Fibroblast of mammary gland (primary cell): Measurements from ENCODE around the gene KCNAB1.
A peak's percentile ranks its signal among the peaks of the same experiment; 100 is the strongest.

Source experiments
- DNase-seq: peaks from one replicate; pipeline ENCODE4 v3.0.0-alpha.2; 2010; ENCODE audit warnings: low read depth
- H3K4me3 ChIP-seq: 2 replicates; pipeline ENCODE4 v1.5.1; 2011; ENCODE audit warnings: low read depth, mild to moderate bottlenecking, low read length, moderate library complexity; ENCODE audit not compliant: control insufficient read depth
- TF ChIP-seq, protein P1 (sequence below): conservative IDR thresholded peaks from 2 replicates; pipeline ENCODE4 v1.5.1; 2011; ENCODE audit warnings: low read depth, low read length, inconsistent platforms; ENCODE audit not compliant: control insufficient read depth, insufficient read depth

The KCNAB1 gene

DNA sequence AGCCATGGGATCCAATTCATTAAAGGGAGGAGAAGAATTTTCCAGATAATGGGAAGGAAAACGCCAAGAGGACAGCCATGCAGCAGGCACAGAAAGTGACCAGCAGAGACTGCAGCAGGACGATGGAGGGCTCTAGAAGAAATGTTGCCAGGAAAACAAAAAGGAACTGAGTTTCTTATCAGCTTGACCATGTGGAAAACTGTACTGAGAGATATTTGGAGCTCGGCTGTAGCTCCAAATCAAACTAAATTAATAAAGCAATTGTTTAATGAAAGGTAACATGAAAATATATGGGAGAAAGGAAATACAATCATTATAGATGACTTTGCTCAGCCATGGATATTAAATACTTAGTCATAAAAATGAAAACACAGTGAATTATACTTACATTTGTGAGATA is 370.8 kb downstream of the KCNAB1 start:
- DNase-seq = no peak
- H3K4me3 ChIP-seq = no peak overlapping the region
- TF ChIP-seq, protein P1, sequence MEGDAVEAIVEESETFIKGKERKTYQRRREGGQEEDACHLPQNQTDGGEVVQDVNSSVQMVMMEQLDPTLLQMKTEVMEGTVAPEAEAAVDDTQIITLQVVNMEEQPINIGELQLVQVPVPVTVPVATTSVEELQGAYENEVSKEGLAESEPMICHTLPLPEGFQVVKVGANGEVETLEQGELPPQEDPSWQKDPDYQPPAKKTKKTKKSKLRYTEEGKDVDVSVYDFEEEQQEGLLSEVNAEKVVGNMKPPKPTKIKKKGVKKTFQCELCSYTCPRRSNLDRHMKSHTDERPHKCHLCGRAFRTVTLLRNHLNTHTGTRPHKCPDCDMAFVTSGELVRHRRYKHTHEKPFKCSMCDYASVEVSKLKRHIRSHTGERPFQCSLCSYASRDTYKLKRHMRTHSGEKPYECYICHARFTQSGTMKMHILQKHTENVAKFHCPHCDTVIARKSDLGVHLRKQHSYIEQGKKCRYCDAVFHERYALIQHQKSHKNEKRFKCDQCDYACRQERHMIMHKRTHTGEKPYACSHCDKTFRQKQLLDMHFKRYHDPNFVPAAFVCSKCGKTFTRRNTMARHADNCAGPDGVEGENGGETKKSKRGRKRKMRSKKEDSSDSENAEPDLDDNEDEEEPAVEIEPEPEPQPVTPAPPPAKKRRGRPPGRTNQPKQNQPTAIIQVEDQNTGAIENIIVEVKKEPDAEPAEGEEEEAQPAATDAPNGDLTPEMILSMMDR = no peak

DNA sequence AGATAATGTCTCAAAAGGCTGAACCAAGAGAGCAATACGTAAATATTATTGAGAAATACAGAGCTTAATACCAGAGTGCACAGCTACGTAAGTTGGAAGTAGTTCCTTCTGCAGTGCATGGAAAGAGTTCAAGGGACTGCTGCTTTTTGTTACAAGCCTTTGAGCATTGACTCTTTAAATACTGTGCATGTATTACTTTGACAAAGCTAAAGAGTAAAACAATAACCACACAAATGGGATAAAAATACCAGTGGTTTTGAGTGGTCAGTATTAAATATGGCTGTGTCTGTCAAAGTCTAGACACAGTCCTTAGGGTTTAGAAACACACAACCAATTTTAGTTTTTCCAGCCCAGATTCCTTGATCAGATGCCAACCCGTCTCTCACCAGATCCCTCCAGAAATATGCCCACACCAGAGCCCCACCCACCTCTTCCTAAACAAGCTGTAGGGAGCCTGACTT is 372.5 kb downstream of the KCNAB1 start:
- peak; percentile 29 for DNase-seq
- no peak overlapping the region for H3K4me3 ChIP-seq
- TF ChIP-seq, protein P1 = no peak

DNA sequence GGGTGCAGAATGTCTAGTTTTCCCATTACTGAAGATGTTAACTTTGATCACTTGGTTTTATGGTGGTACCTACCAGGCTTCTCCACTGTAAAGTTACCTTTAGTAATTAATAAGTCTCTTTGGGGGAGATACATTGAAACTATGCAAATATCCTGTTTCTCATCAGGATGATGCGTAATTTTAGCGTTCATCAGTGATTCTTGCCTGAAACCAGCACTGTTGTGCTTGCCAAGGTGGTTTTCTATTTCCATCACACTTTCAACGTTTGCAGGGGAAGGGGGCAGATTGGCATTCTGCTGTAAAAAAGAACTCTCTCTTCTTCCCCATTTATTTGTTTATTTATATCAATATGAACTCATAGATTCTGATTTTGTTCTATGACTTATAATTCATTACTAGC is 373.5 kb downstream of the KCNAB1 start:
- H3K4me3 ChIP-seq = no peak overlapping the region
- TF ChIP-seq, protein P1 = no peak
- no peak for DNase-seq

DNA sequence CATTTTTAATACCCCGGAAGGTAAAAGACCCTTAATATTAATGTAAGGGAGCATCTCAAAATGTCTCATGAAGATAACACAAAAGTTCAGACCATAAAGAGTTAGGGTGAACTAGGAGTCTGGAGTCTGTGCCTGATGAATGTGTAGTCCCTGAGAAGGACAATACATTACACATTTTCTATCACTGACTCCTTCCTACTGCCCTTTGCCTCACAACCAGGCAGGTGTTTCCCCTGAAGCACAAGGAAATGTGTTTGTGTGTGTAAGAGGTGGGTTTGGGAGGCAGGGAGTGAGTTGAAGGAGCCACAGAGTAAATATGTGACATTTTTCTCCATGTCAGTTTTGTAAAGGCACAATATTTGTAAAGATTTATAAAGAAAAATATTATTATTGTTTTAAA is 375.4 kb downstream of the KCNAB1 start:
- TF ChIP-seq, protein P1 = no peak
- no peak for DNase-seq
- no peak overlapping the region for H3K4me3 ChIP-seq

GRCh38 chr3:156497326-156497725 is 376.9 kb downstream of the KCNAB1 start:
- TF ChIP-seq, protein P1 = no peak

GRCh38 chr3:156498307-156498706 is 377.9 kb downstream of the KCNAB1 start:
- H3K4me3 ChIP-seq = no peak overlapping the region
- no peak for DNase-seq
- TF ChIP-seq, protein P1 = no peak

More at GRCh38 chr3:156497326-156497725, 376.9 kb downstream of the KCNAB1 start:
- DNase-seq = peak; percentile 40
- H3K4me3 ChIP-seq = no peak overlapping the region

- DNase-seq = peak; percentile 52
- TF ChIP-seq, protein P1 = no peak
These were observed 386.9 kb downstream of the KCNAB1 start for GRCh38 chr3:156507285-156507684.

More at GRCh38 chr3:156507285-156507684, 386.9 kb downstream of the KCNAB1 start:
- no peak overlapping the region for H3K4me3 ChIP-seq
